ENCODE data around the gene ERG. TPM values are rescaled to one million over a fixed set of nuclear protein-coding genes. Genes with fewer than 3 reads are reported as not detected.
A peak's percentile ranks its signal among the peaks of the same experiment; 100 is the strongest.

ERG gene
- total RNA-seq, 6 experiments from 2014 or later, result 3.1 to 6.4 (median 5.2) TPM

GRCh38 chr21:38354231-38354630 is 144.0 kb downstream of the ERG start:
- Histone ChIP-seq H3K4me3 (no peak overlapping the region), H3K9me3 (no peaks in the 10 kb centered on the region), H3K27me3 (no peaks in the 10 kb centered on the region), H3K27ac (no peak overlapping the region), H3K36me3 (no peaks in the 10 kb centered on the region), H3K4me1 (no peaks in the 10 kb centered on the region)
- no peak for TF ChIP-seq POLR2A (IDR thresholded peaks at IDR 0.05)
- no peak for TF ChIP-seq CTCF (IDR thresholded peaks at IDR 0.05)
- ATAC-seq (no peak), DNase-seq (no peak)
- intact Hi-C loops (cut with DNase I), result loop anchor here (5.0 kb wide), 2 partner anchors 132 to 137 kb away; no protein-coding TSS in a partner anchor
- 87% methylated on average over 3 of the region's 10 CpGs for WGBS (ENCODE audit: insufficient coverage, low coverage, low lambda C conversion rate, missing lambda C conversion rate)

GRCh38 chr21:38352536-38353219 is 145.6 kb downstream of the ERG start:
- H3K9me3 ChIP-seq, result no peaks in the 10 kb centered on the region
- H3K36me3 ChIP-seq, result no peaks in the 10 kb centered on the region
- H3K4me1 ChIP-seq, result no peaks in the 10 kb centered on the region
- TF ChIP-seq POLR2A (IDR thresholded peaks at IDR 0.05) (no peak), CTCF (IDR thresholded peaks at IDR 0.05) (peak; percentile 75 to 80 (median 77))
- DNase-seq (peak in 2 of 3 donors; percentile 53 to 68), ATAC-seq (peak; percentile 73 to 82 (median 78))
- intact Hi-C loops (cut with DNase I), result loop anchor here (5.0 kb wide), 2 partner anchors 130 to 135 kb away; no protein-coding TSS in a partner anchor
- WGBS (ENCODE audit: insufficient coverage, low coverage, low lambda C conversion rate, missing lambda C conversion rate), result 36% methylated on average over 6 of the region's 6 CpGs
- H3K27ac ChIP-seq, result no peak overlapping the region
- no peak overlapping the region for H3K4me3 ChIP-seq
- no peaks in the 10 kb centered on the region for H3K27me3 ChIP-seq

GRCh38 chr21:38351961-38352521 is 146.2 kb downstream of the ERG start:
- intact Hi-C loops (cut with DNase I), result loop anchor here (5.0 kb wide), 2 partner anchors 130 to 135 kb away; no protein-coding TSS in a partner anchor
- DNase-seq (no peak), ATAC-seq (peak in 1 of 4 donors; percentile 33)
- Histone ChIP-seq H3K4me3 (no peak overlapping the region), H3K27ac (no peak overlapping the region), H3K4me1 (no peaks in the 10 kb centered on the region), H3K27me3 (no peaks in the 10 kb centered on the region), H3K36me3 (no peaks in the 10 kb centered on the region), H3K9me3 (no peaks in the 10 kb centered on the region)
- no peak for TF ChIP-seq CTCF (IDR thresholded peaks at IDR 0.05)
- TF ChIP-seq POLR2A (IDR thresholded peaks at IDR 0.05), result no peak
- WGBS (ENCODE audit: insufficient coverage, low coverage, low lambda C conversion rate, missing lambda C conversion rate), result 48% methylated on average over 10 of the region's 10 CpGs

- intact Hi-C loops (cut with DNase I), result loop anchor here (5.0 kb wide), 2 partner anchors 129 to 134 kb away; no protein-coding TSS in a partner anchor
- WGBS (ENCODE audit: insufficient coverage, low coverage, low lambda C conversion rate, missing lambda C conversion rate), result 84% methylated on average over 9 of the region's 16 CpGs
- no peaks in the 10 kb centered on the region for H3K36me3 ChIP-seq
- H3K4me1 ChIP-seq, result no peaks in the 10 kb centered on the region
- H3K9me3 ChIP-seq, result no peaks in the 10 kb centered on the region
- H3K27me3 ChIP-seq, result no peaks in the 10 kb centered on the region
- H3K4me3 ChIP-seq, result no peak overlapping the region
- DNase-seq (no peak), ATAC-seq (no peak)
- TF ChIP-seq POLR2A (IDR thresholded peaks at IDR 0.05), result no peak
- TF ChIP-seq CTCF (IDR thresholded peaks at IDR 0.05), result no peak
- H3K27ac ChIP-seq, result no peak overlapping the region
Measured at GRCh38 chr21:38351176-38351959, 146.9 kb downstream of the ERG start.
